IMR-90 (cell line): Measurements from ENCODE around the gene TBC1D12. TPM values are rescaled to one million over a fixed set of nuclear protein-coding genes. Genes with fewer than 3 reads are reported as not detected.

Experiments used
- ATAC-seq: fragments of 200-7000 bp; cut with Tn5 transposase; 2 replicates; pipeline ENCODE4 v1.9.1; 2020; ENCODE audit warnings: low read depth, mild to moderate bottlenecking, moderate library complexity
- BruUV-seq: library from RNA; stranded (reverse); fragments of 400-500 nt; replicated peaks from 2 replicates; lab custom pipeline; 2021; lab: Mats Ljungman, UMichigan
- CTCF ChIA-PET: fragments of 300-600 bp; formaldehyde crosslinking; extraction: SDS; loops from one replicate; lab custom pipeline; 2021; ENCODE audit warnings: antibody characterized with exemption; lab: Yijun Ruan, JAX
- POLR2A ChIA-PET: fragments of 300-600 bp; sonication (Branson Sonifier 250); formaldehyde crosslinking; loops from one replicate; lab custom pipeline; 2022; ENCODE audit warnings: antibody characterized with exemption; ENCODE audit not compliant: unreplicated experiment; lab: Charles Lee
- DNase-seq: peaks from one replicate; pipeline ENCODE4 v3.0.0; 2013
- H2AFZ ChIP-seq: replicated peaks from 2 replicates; pipeline ENCODE3; 2013; ENCODE audit warnings: low read length, mild to moderate bottlenecking; ENCODE audit not compliant: poor library complexity
- H2AK5ac ChIP-seq: 2 replicates; pipeline ENCODE4 v1.6.1; 2013; ENCODE audit warnings: low read depth, low read length, inconsistent platforms
- H2AK9ac ChIP-seq: replicated peaks from 2 replicates; pipeline ENCODE3; 2013; ENCODE audit warnings: mild to moderate bottlenecking, low read depth, low read length, moderate library complexity; ENCODE audit not compliant: poor library complexity
- H2BK120ac ChIP-seq: 2 replicates; pipeline ENCODE4 v1.6.1; 2013; ENCODE audit warnings: low read depth, low read length, inconsistent platforms
- H2BK15ac ChIP-seq: 3 replicates; pipeline ENCODE4 v1.6.1; 2013; ENCODE audit warnings: low read depth, low read length, inconsistent platforms
- H2BK20ac ChIP-seq: 2 replicates; pipeline ENCODE4 v1.6.1; 2013; ENCODE audit warnings: low read depth, mild to moderate bottlenecking, inconsistent platforms, low read length, moderate library complexity
- H2BK5ac ChIP-seq: 2 replicates; pipeline ENCODE4 v1.6.1; 2013; ENCODE audit warnings: mild to moderate bottlenecking, low read depth, low read length, inconsistent platforms; ENCODE audit not compliant: poor library complexity, severe bottlenecking
- H3K14ac ChIP-seq: replicated peaks from 2 replicates; pipeline ENCODE4 v1.6.1; 2013; ENCODE audit warnings: low read depth, low read length, inconsistent platforms
- H3K18ac ChIP-seq: 2 replicates; pipeline ENCODE4 v1.6.1; 2013; ENCODE audit warnings: low read depth, low read length, control low read depth
- H3K23ac ChIP-seq: 2 replicates; pipeline ENCODE4 v1.6.1; 2013; ENCODE audit warnings: low read depth, low read length, inconsistent platforms
- H3K27ac ChIP-seq: 2 replicates; pipeline ENCODE4 v1.5.1; 2013; ENCODE audit warnings: mild to moderate bottlenecking, control low read depth, low read length; ENCODE audit not compliant: insufficient read depth
- H3K27me3 ChIP-seq: 2 replicates; pipeline ENCODE4 v1.6.1; 2013; ENCODE audit warnings: low read length; ENCODE audit not compliant: control insufficient read depth, insufficient read depth
- H3K36me3 ChIP-seq: 2 replicates; pipeline ENCODE4 v1.6.1; 2013; ENCODE audit warnings: low read length, mixed read lengths; ENCODE audit not compliant: control insufficient read depth, insufficient read depth
- H3K4ac ChIP-seq: 2 replicates; pipeline ENCODE4 v1.6.1; 2013; ENCODE audit warnings: low read depth, low read length, inconsistent platforms
- H3K4me1 ChIP-seq: 2 replicates; pipeline ENCODE4 v1.6.1; 2013; ENCODE audit warnings: low read length, mixed read lengths; ENCODE audit not compliant: control insufficient read depth, insufficient read depth
- H3K4me2 ChIP-seq: 2 replicates; pipeline ENCODE4 v1.6.1; 2013; ENCODE audit warnings: low read depth, mild to moderate bottlenecking, control low read depth, low read length, moderate library complexity
- H3K4me3 ChIP-seq: 2 replicates; pipeline ENCODE4 v1.5.1; 2013; ENCODE audit warnings: low read depth, mild to moderate bottlenecking, control low read depth, low read length, moderate library complexity; ENCODE audit not compliant: insufficient read depth
- H3K56ac ChIP-seq: 2 replicates; pipeline ENCODE4 v1.6.1; 2013; ENCODE audit warnings: low read length, inconsistent platforms; ENCODE audit not compliant: insufficient read depth; ENCODE audit errors: extremely low read depth
- H3K79me1 ChIP-seq, 2 experiments: 2 replicates each; pipeline ENCODE4 v1.6.1; 2013; ENCODE audit warnings: low read length in 2 of 2, inconsistent platforms in 1 of 2, low read depth in 1 of 2
- H3K9ac ChIP-seq: 2 replicates; pipeline ENCODE4 v1.6.1; 2013; ENCODE audit warnings: low read depth, low read length, control low read depth
- H3K9me1 ChIP-seq: 2 replicates; pipeline ENCODE4 v1.6.1; 2013; ENCODE audit warnings: low read length, inconsistent platforms; ENCODE audit not compliant: insufficient read depth
- H3K9me3 ChIP-seq: 2 replicates; pipeline ENCODE4 v1.6.1; 2013; ENCODE audit warnings: low read length; ENCODE audit not compliant: control insufficient read depth, insufficient read depth
- H4K20me1 ChIP-seq: 2 replicates; pipeline ENCODE4 v1.6.1; 2013; ENCODE audit warnings: low read length, inconsistent platforms; ENCODE audit not compliant: insufficient read depth
- H4K5ac ChIP-seq: 2 replicates; pipeline ENCODE4 v1.6.1; 2013; ENCODE audit warnings: mild to moderate bottlenecking, low read depth, low read length, control low read depth
- H4K8ac ChIP-seq, 2 experiments: 2 replicates each; pipeline ENCODE4 v1.6.1; 2013; ENCODE audit warnings: low read depth in 2 of 2, low read length in 2 of 2, control low read depth in 1 of 2, inconsistent platforms in 1 of 2
- H4K91ac ChIP-seq: 2 replicates; pipeline ENCODE4 v1.6.1; 2013; ENCODE audit warnings: low read depth, low read length, inconsistent platforms; ENCODE audit not compliant: insufficient read depth
- BHLHE40 ChIP-seq: fragments of 150-350 bp; IDR thresholded peaks from 2 replicates; pipeline ENCODE4 v1.6.1; 2016; ENCODE audit warnings: mild to moderate bottlenecking, low read depth, low read length
- CEBPB ChIP-seq: IDR thresholded peaks from 2 replicates; pipeline ENCODE4 v1.6.1; 2012; ENCODE audit warnings: low read depth, low read length, improper control_type of control experiment
- CHD1 ChIP-seq: IDR thresholded peaks from 2 replicates; pipeline ENCODE4 v1.6.1; 2012; ENCODE audit warnings: low read depth, low read length, improper control_type of control experiment
- ELK1 ChIP-seq: fragments of 150-350 bp; IDR thresholded peaks from 2 replicates; pipeline ENCODE4 v1.6.1; 2016; ENCODE audit warnings: low read depth, mild to moderate bottlenecking, low read length, moderate library complexity, borderline replicate concordance
- FOS ChIP-seq: fragments of 150-350 bp; IDR thresholded peaks from 2 replicates; pipeline ENCODE4 v1.6.1; 2016; ENCODE audit warnings: low read depth, low read length
- MAFK ChIP-seq: IDR thresholded peaks from 2 replicates; pipeline ENCODE4 v1.6.1; 2012; ENCODE audit warnings: low read depth, low read length, improper control_type of control experiment
- MAZ ChIP-seq: IDR thresholded peaks from 2 replicates; pipeline ENCODE4 v1.6.1; 2012; ENCODE audit warnings: low read depth, mild to moderate bottlenecking, low read length, improper control_type of control experiment, moderate library complexity, borderline replicate concordance
- MXI1 ChIP-seq: IDR thresholded peaks from 2 replicates; pipeline ENCODE4 v1.6.1; 2012; ENCODE audit warnings: low read depth, mild to moderate bottlenecking, low read length, moderate library complexity, borderline replicate concordance
- NFE2L2 ChIP-seq: fragments of 150-350 bp; IDR thresholded peaks from 2 replicates; pipeline ENCODE4 v1.6.1; 2016; ENCODE audit warnings: low read depth, mild to moderate bottlenecking, low read length
- POLR2A ChIP-seq: IDR thresholded peaks from 2 replicates; pipeline ENCODE4 v1.6.1; 2012; ENCODE audit warnings: mild to moderate bottlenecking, low read depth, low read length
- RAD21 ChIP-seq: IDR thresholded peaks from 2 replicates; pipeline ENCODE4 v1.6.1; 2012; ENCODE audit warnings: low read length, improper control_type of control experiment
- RCOR1 ChIP-seq: IDR thresholded peaks from 2 replicates; pipeline ENCODE4 v1.6.1; 2012; ENCODE audit warnings: mild to moderate bottlenecking, low read length, improper control_type of control experiment; ENCODE audit not compliant: insufficient replicate concordance
- RFX5 ChIP-seq: IDR thresholded peaks from 2 replicates; pipeline ENCODE4 v1.8.0; 2012; ENCODE audit warnings: low read depth, mild to moderate bottlenecking, low read length, moderate library complexity
- SMC3 ChIP-seq: fragments of 150-350 bp; IDR thresholded peaks from 2 replicates; pipeline ENCODE4 v1.6.1; 2016; ENCODE audit warnings: low read depth, mild to moderate bottlenecking, antibody characterized with exemption, low read length, moderate library complexity
- WGBS, 2 experiments: methylation state at CpG; one replicate each; pipeline versions ENCODE4 v1.1.5 to v1.1.7; 2013; ENCODE audit warnings: missing lambda C conversion rate in 2 of 2; ENCODE audit not compliant: insufficient read length in 1 of 2; ENCODE audit errors: extremely low coverage in 2 of 2; 5-methylcytosine and 5-hydroxymethylcytosine counted together
- dilution Hi-C: fragments of 300-500 bp; cut with HindIII; formaldehyde crosslinking; loops from one replicate; pipeline ENCODE4 v1.14.3; 2018; ENCODE audit warnings: low sequenced_read_pairs; ENCODE audit not compliant: unreplicated experiment
- in situ Hi-C: fragments of 300-500 bp; cut with MboI; formaldehyde crosslinking; loops from 3 replicates; pipeline ENCODE4 v1.14.3; 2019; ENCODE audit warnings: low sequenced_read_pairs, inconsistent platforms, mixed read lengths
- intact Hi-C: fragments of 100-400 bp; cut with micrococcal nuclease; formaldehyde crosslinking; loops from 2 replicates; pipeline ENCODE4 v1.10.0; 2022
- polyA plus RNA-seq, 3 experiments: library from polyadenylated mRNA; depleted of rRNA; stranded (reverse); fragments of >200 nt; gene quantifications; 2 replicates each; pipeline ENCODE4 v1.2.3, GENCODE V29; 2012; ENCODE audit warnings: low replicate concordance in 1 of 3
- total RNA-seq: library from RNA; depleted of rRNA; stranded (reverse); fragments of >200 nt; gene quantifications from 2 replicates; pipeline ENCODE4 v1.2.3, GENCODE V29; 2012
- TF ChIP-seq, protein P1 (sequence below): fragments of 150-350 bp; IDR thresholded peaks from 2 replicates; pipeline ENCODE4 v1.6.1; 2017; ENCODE audit warnings: mild to moderate bottlenecking, antibody characterized with exemption, low read length, low read depth
- TF ChIP-seq, protein P2 (sequence below): conservative IDR thresholded peaks from 2 replicates; pipeline ENCODE4 v1.5.1; 2012; ENCODE audit warnings: mild to moderate bottlenecking, low read depth, low read length, improper control_type of control experiment

The TBC1D12 gene
- total and polyA plus RNA-seq, 2 of the 4 experiments (the other 2 are of a cell fraction): 1.9 to 5.4 TPM

DNA sequence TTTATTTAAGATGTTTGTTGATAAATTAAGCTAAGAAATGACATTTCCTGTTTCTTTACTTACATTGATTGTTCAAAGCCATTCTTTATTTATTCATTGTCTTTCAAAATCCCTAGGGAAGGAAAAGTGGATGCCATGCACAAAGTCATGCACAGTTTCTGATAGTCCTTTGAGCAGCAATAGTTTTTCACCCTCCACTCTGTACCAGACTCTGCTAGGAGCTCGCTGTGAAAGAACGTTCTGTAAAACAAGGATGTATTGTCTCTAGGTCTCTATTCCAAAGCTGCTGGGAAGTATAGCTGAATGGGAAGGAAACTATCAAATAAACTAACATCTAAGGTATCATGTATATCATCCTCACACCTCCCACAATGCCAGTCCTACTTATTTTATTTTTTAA is 31.8 kb upstream of the TBC1D12 start:
- no peak overlapping the region for H3K56ac ChIP-seq
- H3K4me2 ChIP-seq: no peak overlapping the region
- no peaks in the 10 kb centered on the region for H3K4me1 ChIP-seq
- no CpG with 5 or more reads among the region's 2 CpGs for WGBS, 2 experiments
- H2AK9ac ChIP-seq: no peak overlapping the region
- ChIA-PET CTCF (no interaction called here), POLR2A (no interaction called here)
- H4K8ac ChIP-seq: no peak overlapping the region
- no peak for ATAC-seq
- H3K27me3 ChIP-seq: peaks cover 6% of the 10 kb centered on the region
- no peak overlapping the region for H2BK20ac ChIP-seq
- no TSS peak for BruUV-seq
- H3K18ac ChIP-seq: no peak overlapping the region
- H3K27ac ChIP-seq: no peak overlapping the region
- H3K36me3 ChIP-seq: no peaks in the 10 kb centered on the region
- H2AK5ac ChIP-seq: no peak overlapping the region
- no peak overlapping the region for H3K9ac ChIP-seq
- H4K20me1 ChIP-seq: no peaks in the 10 kb centered on the region
- DNase-seq: no peak
- H3K9me3 ChIP-seq: no peaks in the 10 kb centered on the region
- no peak overlapping the region for H4K91ac ChIP-seq
- no peak overlapping the region for H3K4me3 ChIP-seq
- no peak overlapping the region for H3K23ac ChIP-seq
- dilution Hi-C loops: no loop called here
- TF ChIP-seq BHLHE40 (no peak), MAZ (no peak), FOS (no peak), CEBPB (no peak), RAD21 (no peak), POLR2A (no peak), RFX5 (no peak), RCOR1 (no peak), MXI1 (no peak), SMC3 (no peak), ELK1 (no peak), NFE2L2 (no peak), MAFK (no peak), CHD1 (no peak)
- TF ChIP-seq, protein P1, sequence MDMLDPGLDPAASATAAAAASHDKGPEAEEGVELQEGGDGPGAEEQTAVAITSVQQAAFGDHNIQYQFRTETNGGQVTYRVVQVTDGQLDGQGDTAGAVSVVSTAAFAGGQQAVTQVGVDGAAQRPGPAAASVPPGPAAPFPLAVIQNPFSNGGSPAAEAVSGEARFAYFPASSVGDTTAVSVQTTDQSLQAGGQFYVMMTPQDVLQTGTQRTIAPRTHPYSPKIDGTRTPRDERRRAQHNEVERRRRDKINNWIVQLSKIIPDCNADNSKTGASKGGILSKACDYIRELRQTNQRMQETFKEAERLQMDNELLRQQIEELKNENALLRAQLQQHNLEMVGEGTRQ: no peak
- TF ChIP-seq, protein P2, sequence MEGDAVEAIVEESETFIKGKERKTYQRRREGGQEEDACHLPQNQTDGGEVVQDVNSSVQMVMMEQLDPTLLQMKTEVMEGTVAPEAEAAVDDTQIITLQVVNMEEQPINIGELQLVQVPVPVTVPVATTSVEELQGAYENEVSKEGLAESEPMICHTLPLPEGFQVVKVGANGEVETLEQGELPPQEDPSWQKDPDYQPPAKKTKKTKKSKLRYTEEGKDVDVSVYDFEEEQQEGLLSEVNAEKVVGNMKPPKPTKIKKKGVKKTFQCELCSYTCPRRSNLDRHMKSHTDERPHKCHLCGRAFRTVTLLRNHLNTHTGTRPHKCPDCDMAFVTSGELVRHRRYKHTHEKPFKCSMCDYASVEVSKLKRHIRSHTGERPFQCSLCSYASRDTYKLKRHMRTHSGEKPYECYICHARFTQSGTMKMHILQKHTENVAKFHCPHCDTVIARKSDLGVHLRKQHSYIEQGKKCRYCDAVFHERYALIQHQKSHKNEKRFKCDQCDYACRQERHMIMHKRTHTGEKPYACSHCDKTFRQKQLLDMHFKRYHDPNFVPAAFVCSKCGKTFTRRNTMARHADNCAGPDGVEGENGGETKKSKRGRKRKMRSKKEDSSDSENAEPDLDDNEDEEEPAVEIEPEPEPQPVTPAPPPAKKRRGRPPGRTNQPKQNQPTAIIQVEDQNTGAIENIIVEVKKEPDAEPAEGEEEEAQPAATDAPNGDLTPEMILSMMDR: no peak
- intact Hi-C loops: no loop called here
- no peak overlapping the region for H3K4ac ChIP-seq
- H2AFZ ChIP-seq: no peak overlapping the region
- H3K79me1 ChIP-seq: no peaks in the 10 kb centered on the region
- in situ Hi-C loops: no loop called here
- no peak overlapping the region for H4K5ac ChIP-seq
- H2BK5ac ChIP-seq: no peak overlapping the region
- no peak overlapping the region for H2BK120ac ChIP-seq
- no peak overlapping the region for H2BK15ac ChIP-seq
- H3K9me1 ChIP-seq: no peaks in the 10 kb centered on the region
- H3K14ac ChIP-seq: no peak overlapping the region
